GM18511 (cell line): Measurements from ENCODE around the gene AFMID.

Experiments used
- ATAC-seq: cut with Tn5 transposase; IDR thresholded peaks from one replicate; pipeline ENCODE4 v1.9.1; 2021; ENCODE audit warnings: mild to moderate bottlenecking, moderate library complexity; ENCODE audit not compliant: unreplicated experiment

The AFMID gene

GRCh38 chr17:78236362-78237127, 49.4 kb downstream of the AFMID start:
- ATAC-seq = no peak

- ATAC-seq = no peak
Measured at GRCh38 chr17:78237401-78238012, 50.3 kb downstream of the AFMID start.

- no peak for ATAC-seq
Measured at GRCh38 chr17:78238823-78239488, 51.8 kb downstream of the AFMID start.

- ATAC-seq = no peak
Measured at GRCh38 chr17:78239489-78239931, 52.3 kb downstream of the AFMID start.

GRCh38 chr17:78240012-78240655, 53.0 kb downstream of the AFMID start:
- no peak for ATAC-seq

GRCh38 chr17:78240839-78241238, 53.7 kb downstream of the AFMID start:
- ATAC-seq = no peak

- no peak for ATAC-seq
Measured at GRCh38 chr17:78241277-78242023, 54.3 kb downstream of the AFMID start.

GRCh38 chr17:78242024-78242742, 55.0 kb downstream of the AFMID start:
- ATAC-seq = peak; percentile 62

GRCh38 chr17:78247304-78247703, 60.1 kb downstream of the AFMID start:
- ATAC-seq = no peak

- ATAC-seq = no peak
Measured at GRCh38 chr17:78248051-78248914, 61.1 kb downstream of the AFMID start.

GRCh38 chr17:78249074-78249817, 62.1 kb downstream of the AFMID start:
- no peak for ATAC-seq

- no peak for ATAC-seq
Measured at GRCh38 chr17:78249818-78250806, 63.0 kb downstream of the AFMID start.

- ATAC-seq = no peak
Measured at GRCh38 chr17:78250891-78251772, 64.0 kb downstream of the AFMID start.

GRCh38 chr17:78251773-78252103, 64.6 kb downstream of the AFMID start:
- ATAC-seq = no peak

GRCh38 chr17:78252111-78252634, 65.0 kb downstream of the AFMID start:
- peak; percentile 50 for ATAC-seq
